Suprapubic skin (tissue), 4 donors: Measurements from ENCODE around the gene PRKCE. TPM values are rescaled to one million over a fixed set of nuclear protein-coding genes. Genes with fewer than 3 reads are reported as not detected.

ENCODE experiments used
- DNase-seq, 2 donors: peaks; one replicate each; pipeline ENCODE4 v3.0.0-alpha.2; 2019; ENCODE audit warnings: low spot score in 2 of 2
- H3K27ac ChIP-seq: fragments of 200-600 bp; sonication (generic); one replicate; pipeline ENCODE4 v1.5.1; 2019
- H3K27me3 ChIP-seq: fragments of 200-600 bp; sonication (generic); one replicate; pipeline ENCODE4 v1.5.1; 2019
- H3K36me3 ChIP-seq: fragments of 200-600 bp; sonication (generic); one replicate; pipeline ENCODE4 v1.5.1; 2019
- H3K4me1 ChIP-seq: fragments of 200-600 bp; sonication (generic); one replicate; pipeline ENCODE4 v1.5.1; 2019
- H3K4me3 ChIP-seq: fragments of 200-600 bp; sonication (generic); one replicate; pipeline ENCODE4 v1.5.1; 2019; ENCODE audit warnings: mild to moderate bottlenecking
- H3K9me3 ChIP-seq: fragments of 200-600 bp; sonication (generic); one replicate; pipeline ENCODE4 v1.5.1; 2019
- CTCF ChIP-seq, 2 donors: fragments of 200-600 bp in 1 of 2; fragments of 450-650 bp in 1 of 2; sonication (generic) in 1 of 2; IDR thresholded peaks; one replicate each; pipeline ENCODE4 v1.5.1; 2016 to 2019; ENCODE audit warnings: antibody characterized with exemption in 2 of 2, mild to moderate bottlenecking in 1 of 2, moderate library complexity in 1 of 2
- EP300 ChIP-seq: sonication (generic); formaldehyde crosslinking; IDR thresholded peaks from one replicate; pipeline ENCODE4 v1.6.1; 2017; ENCODE audit warnings: antibody characterized with exemption
- POLR2A ChIP-seq, 2 donors: fragments of 450-650 bp; IDR thresholded peaks; one replicate each; pipeline ENCODE4 v1.6.1; 2017; ENCODE audit warnings: antibody characterized with exemption in 2 of 2, mild to moderate bottlenecking in 2 of 2, moderate library complexity in 2 of 2
- POLR2AphosphoS5 ChIP-seq, 3 donors: sonication (generic); formaldehyde crosslinking; IDR thresholded peaks; one replicate each; pipeline ENCODE4 v1.6.1; 2017; ENCODE audit warnings: antibody characterized with exemption in 3 of 3
- WGBS: methylation state at CpG from one replicate; pipeline ENCODE4 v1.1.5; 2018; 5-methylcytosine and 5-hydroxymethylcytosine counted together
- total RNA-seq, 4 donors: library from RNA; depleted of rRNA; stranded (reverse); fragments of >200 nt; gene quantifications; one replicate each; pipeline ENCODE4 v1.1.0, GENCODE V29; 2016

PRKCE gene
- total RNA-seq, 4 donors from 2014 or later, result 7.9 to 18.3 (median 12.5) TPM

DNA sequence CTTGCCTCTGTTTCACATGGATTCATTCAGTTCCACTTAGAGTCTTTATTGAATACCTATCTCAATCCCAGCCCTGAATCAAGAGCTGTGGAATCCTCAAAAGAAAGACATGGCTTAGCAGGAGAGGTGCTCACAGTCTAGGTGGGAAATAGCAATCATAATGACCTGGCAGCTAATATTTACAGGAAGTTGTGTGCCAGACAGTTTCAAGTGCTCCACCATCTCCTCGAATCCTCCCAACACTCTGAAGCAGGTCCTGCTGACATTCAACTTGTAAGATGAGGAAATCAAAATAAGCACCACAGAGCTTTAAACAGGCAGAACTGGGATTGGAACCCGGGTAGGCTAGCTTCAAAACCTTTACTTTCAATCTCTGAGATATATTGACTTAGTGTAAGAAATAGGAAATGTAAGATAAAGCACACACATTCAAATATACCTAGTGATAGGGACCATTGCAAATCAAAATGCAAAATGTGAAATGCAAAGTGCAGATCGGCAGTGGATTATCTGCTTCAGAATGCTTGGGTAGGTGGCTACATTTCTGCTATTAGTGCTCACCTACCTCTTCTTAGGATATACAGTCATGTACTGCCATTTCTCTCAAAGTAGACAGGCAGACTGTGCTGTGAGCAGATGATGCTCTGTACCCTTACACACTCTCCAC is 182.0 kb downstream of the PRKCE start:
- H3K27me3 ChIP-seq, result no peaks in the 10 kb centered on the region
- TF ChIP-seq POLR2A (IDR thresholded peaks at IDR 0.05) (no peak), EP300 (no peak), POLR2AphosphoS5 (IDR thresholded peaks at IDR 0.05) (no peak), CTCF (IDR thresholded peaks at IDR 0.05) (no peak)
- WGBS, result 81% methylated on average over 3 of the region's 3 CpGs
- H3K27ac ChIP-seq, result no peak overlapping the region
- no peaks in the 10 kb centered on the region for H3K4me1 ChIP-seq
- no peak for DNase-seq
- H3K36me3 ChIP-seq, result no peaks in the 10 kb centered on the region
- H3K9me3 ChIP-seq, result peaks cover 9% of the 10 kb centered on the region
- H3K4me3 ChIP-seq, result no peak overlapping the region

- TF ChIP-seq CTCF (IDR thresholded peaks at IDR 0.05), result no peak
- H3K36me3 ChIP-seq, result no peaks in the 10 kb centered on the region
- no peaks in the 10 kb centered on the region for H3K27me3 ChIP-seq
- H3K4me1 ChIP-seq, result no peaks in the 10 kb centered on the region
- no peak overlapping the region for H3K4me3 ChIP-seq
- WGBS, result 67% methylated on average over 3 of the region's 3 CpGs
- H3K9me3 ChIP-seq, result peaks cover 9% of the 10 kb centered on the region
- no peak overlapping the region for H3K27ac ChIP-seq
- DNase-seq, result no peak
These were observed 182.5 kb downstream of the PRKCE start for GRCh38 chr2:45833968-45834344.

- no peak for TF ChIP-seq POLR2AphosphoS5 (IDR thresholded peaks at IDR 0.05)
- TF ChIP-seq CTCF (IDR thresholded peaks at IDR 0.05), result no peak
- no peak for TF ChIP-seq POLR2A (IDR thresholded peaks at IDR 0.05)
- no peak for TF ChIP-seq EP300
- H3K27ac ChIP-seq, result no peak overlapping the region
- no peak for DNase-seq
- no peaks in the 10 kb centered on the region for H3K4me1 ChIP-seq
- no peak overlapping the region for H3K4me3 ChIP-seq
- 86% methylated on average over 6 of the region's 6 CpGs for WGBS
- H3K27me3 ChIP-seq, result no peaks in the 10 kb centered on the region
- H3K9me3 ChIP-seq, result peaks cover 9% of the 10 kb centered on the region
- no peaks in the 10 kb centered on the region for H3K36me3 ChIP-seq
These were observed 182.9 kb downstream of the PRKCE start for GRCh38 chr2:45834372-45834771.

DNA sequence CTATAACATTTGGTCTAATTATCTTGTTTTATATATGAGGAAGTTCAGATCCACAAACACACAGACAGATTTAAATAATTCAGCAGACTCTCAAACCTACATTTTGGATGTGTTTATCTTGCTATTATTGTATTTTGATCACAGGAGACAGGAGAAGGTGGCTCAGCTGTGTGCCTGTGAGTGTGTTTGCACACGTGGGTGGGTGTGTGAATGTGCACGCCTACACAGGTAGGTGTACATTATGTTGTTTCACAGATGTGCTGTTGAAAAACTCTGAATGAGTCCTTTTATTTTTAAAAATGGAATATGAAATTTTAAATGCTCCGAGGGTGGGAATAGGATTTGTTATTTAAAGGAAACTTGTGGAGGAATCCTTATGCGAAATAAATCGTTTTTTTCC is 183.4 kb downstream of the PRKCE start:
- peaks cover 5% of the 10 kb centered on the region for H3K4me1 ChIP-seq
- no peak for DNase-seq
- H3K27ac ChIP-seq, result no peak overlapping the region
- no peak for TF ChIP-seq POLR2AphosphoS5 (IDR thresholded peaks at IDR 0.05)
- no peak for TF ChIP-seq CTCF (IDR thresholded peaks at IDR 0.05)
- no peak for TF ChIP-seq EP300
- no peak for TF ChIP-seq POLR2A (IDR thresholded peaks at IDR 0.05)
- H3K4me3 ChIP-seq, result no peak overlapping the region
- H3K9me3 ChIP-seq, result peaks cover 9% of the 10 kb centered on the region
- no peaks in the 10 kb centered on the region for H3K36me3 ChIP-seq
- 92% methylated on average over 5 of the region's 5 CpGs for WGBS
- no peaks in the 10 kb centered on the region for H3K27me3 ChIP-seq

DNA sequence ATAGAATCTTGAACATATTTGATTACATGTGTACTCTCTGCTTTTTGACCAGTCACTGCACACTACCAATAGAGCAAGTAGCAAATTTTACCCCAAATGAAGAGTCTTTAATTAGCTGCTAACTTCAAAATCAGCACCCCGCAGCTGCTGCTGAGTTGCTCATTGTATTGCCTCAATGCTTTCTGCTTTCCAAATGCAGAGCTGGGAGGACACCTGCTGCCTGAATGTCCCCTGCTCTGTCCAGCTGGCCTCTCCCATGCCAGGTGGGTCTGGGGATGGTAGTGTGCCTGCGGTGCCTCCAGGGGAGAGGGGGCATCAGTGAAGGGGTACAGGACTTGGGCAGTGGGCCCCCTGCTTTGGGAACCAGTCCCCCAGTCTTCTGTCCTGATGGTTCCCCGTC is 184.8 kb downstream of the PRKCE start:
- 87% methylated on average over 3 of the region's 3 CpGs for WGBS
- Histone ChIP-seq H3K4me3 (no peak overlapping the region), H3K4me1 (peaks cover 19% of the 10 kb centered on the region), H3K27ac (no peak overlapping the region), H3K9me3 (no peaks in the 10 kb centered on the region), H3K27me3 (no peaks in the 10 kb centered on the region), H3K36me3 (no peaks in the 10 kb centered on the region)
- TF ChIP-seq CTCF (IDR thresholded peaks at IDR 0.05), result no peak
- DNase-seq, result no peak
